ENCODE measurements around the gene COPG1. TPM values are rescaled to one million over a fixed set of nuclear protein-coding genes. Genes with fewer than 3 reads are reported as not detected.
A peak's percentile ranks its signal among the peaks of the same experiment; 100 is the strongest.
"Not testable (repeated sequence)": the region's sequence is repeated elsewhere in the genome, so short reads cannot be mapped to it uniquely, and the experiment has no call there.

Gene COPG1
- total RNA-seq, 4 donors from 2014 or later: 64.6 to 95.8 (median 74.0) TPM

DNA sequence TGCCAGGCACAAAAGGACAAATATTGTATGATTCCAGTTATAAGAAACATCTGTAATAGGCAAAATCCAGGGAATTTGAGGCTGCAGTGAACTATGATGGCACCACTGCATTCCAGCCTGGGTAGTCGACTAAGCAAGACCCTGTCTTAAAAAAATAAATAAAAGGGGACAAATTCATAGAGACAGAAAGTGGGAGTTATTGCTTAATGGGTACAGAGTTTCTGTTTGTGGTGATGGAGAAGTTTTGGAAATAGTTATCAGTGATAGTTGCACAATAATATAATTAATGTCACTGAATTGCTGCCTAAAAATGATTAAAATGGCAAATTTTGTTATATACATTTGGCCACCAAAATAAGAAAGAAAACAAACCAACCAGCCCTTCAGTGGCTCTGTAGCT lies 38.1 kb upstream of the COPG1 start:
- Histone ChIP-seq H3K4me3 (no peak overlapping the region), H3K36me3 (no peaks in the 10 kb centered on the region), H3K9me3 (no peaks in the 10 kb centered on the region), H3K4me1 (peaks cover 0 to 26% (median 15%) of the 10 kb centered on the region in 3 donors), H3K27ac (peak overlapping the region in 3 of 4 donors; percentile 9 to 30 (median 22)), H3K27me3 (peaks cover 2% of the 10 kb centered on the region)
- TF ChIP-seq POLR2A (IDR thresholded peaks at IDR 0.05) (no peak), EP300 (IDR thresholded peaks at IDR 0.05) (no peak), POLR2AphosphoS5 (IDR thresholded peaks at IDR 0.05) (no peak)
- TF ChIP-seq, protein P1, sequence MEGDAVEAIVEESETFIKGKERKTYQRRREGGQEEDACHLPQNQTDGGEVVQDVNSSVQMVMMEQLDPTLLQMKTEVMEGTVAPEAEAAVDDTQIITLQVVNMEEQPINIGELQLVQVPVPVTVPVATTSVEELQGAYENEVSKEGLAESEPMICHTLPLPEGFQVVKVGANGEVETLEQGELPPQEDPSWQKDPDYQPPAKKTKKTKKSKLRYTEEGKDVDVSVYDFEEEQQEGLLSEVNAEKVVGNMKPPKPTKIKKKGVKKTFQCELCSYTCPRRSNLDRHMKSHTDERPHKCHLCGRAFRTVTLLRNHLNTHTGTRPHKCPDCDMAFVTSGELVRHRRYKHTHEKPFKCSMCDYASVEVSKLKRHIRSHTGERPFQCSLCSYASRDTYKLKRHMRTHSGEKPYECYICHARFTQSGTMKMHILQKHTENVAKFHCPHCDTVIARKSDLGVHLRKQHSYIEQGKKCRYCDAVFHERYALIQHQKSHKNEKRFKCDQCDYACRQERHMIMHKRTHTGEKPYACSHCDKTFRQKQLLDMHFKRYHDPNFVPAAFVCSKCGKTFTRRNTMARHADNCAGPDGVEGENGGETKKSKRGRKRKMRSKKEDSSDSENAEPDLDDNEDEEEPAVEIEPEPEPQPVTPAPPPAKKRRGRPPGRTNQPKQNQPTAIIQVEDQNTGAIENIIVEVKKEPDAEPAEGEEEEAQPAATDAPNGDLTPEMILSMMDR (IDR thresholded peaks at IDR 0.05): no peak
- WGBS, 2 donors (ENCODE audit: low coverage in 1 of 2): 50 to 67% methylated on average over 1 of the region's 1 CpG
- peak; percentile 61 for ATAC-seq

DNA sequence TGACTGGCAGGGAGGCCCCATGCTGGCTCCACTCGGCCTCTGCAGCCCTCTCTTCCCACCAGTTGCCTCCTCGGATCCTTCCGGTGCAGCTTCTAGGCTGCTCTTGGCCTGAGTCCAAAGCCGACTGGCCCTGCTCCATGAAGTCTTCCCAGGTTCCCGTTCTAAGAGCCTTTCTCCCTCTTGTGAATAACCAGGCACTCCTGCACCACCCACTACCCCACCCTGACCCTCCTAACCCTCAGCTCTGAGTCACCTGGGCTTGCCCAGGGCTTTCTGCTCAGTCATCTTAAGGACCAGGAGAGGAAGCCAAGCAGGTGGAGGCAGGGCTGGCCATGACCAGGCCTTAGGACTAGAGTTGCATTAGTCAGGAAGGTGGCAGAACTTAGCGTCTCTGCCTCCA lies 37.6 kb upstream of the COPG1 start:
- peak overlapping the region in 3 of 4 donors; percentile 9 to 30 (median 22) for H3K27ac ChIP-seq
- peak; percentile 72 for ATAC-seq
- H3K9me3 ChIP-seq: no peaks in the 10 kb centered on the region

DNA sequence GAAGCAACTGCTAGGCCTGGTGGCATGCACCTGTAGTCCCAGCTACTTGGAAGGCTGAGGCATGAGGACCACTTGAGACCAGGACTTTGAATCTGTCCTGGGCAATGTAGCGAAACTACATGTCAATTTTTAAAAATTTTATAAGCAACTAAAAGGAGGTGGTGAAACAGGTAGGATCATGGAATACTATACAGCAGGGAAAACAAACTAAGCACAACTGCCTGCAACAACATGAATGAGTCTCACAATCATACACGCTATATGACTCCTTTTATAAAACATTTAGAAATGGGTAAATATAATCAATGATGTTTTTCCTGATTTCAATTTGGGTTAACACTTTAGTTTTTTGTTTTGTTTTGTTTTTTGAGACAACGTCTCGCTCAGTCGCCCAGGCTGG lies 36.2 kb upstream of the COPG1 start:
- ATAC-seq: no peak
- Histone ChIP-seq H3K4me3 (no peak overlapping the region), H3K9me3 (no peaks in the 10 kb centered on the region), H3K4me1 (peaks cover 0 to 15% (median 10%) of the 10 kb centered on the region in 3 donors), H3K36me3 (no peaks in the 10 kb centered on the region), H3K27me3 (peaks cover 4% of the 10 kb centered on the region), H3K27ac (no peak overlapping the region)
- no peak for TF ChIP-seq POLR2A (IDR thresholded peaks at IDR 0.05)
- TF ChIP-seq, protein P1 (IDR thresholded peaks at IDR 0.05): no peak
- TF ChIP-seq POLR2AphosphoS5 (IDR thresholded peaks at IDR 0.05): no peak
- TF ChIP-seq EP300 (IDR thresholded peaks at IDR 0.05): no peak
- WGBS, 2 donors (ENCODE audit: low coverage in 1 of 2): 93 to 96% methylated on average over 4 to 5 of the region's 5 CpGs

More for the DNA sequence above, 37.6 kb upstream of the COPG1 start:
- Histone ChIP-seq H3K4me3 (no peak overlapping the region), H3K4me1 (peaks cover 0 to 26% (median 15%) of the 10 kb centered on the region in 3 donors), H3K27me3 (peaks cover 4% of the 10 kb centered on the region), H3K36me3 (no peaks in the 10 kb centered on the region)
- TF ChIP-seq, protein P1 (IDR thresholded peaks at IDR 0.05): no peak
- TF ChIP-seq POLR2AphosphoS5 (IDR thresholded peaks at IDR 0.05): peak; percentile 85
- no peak for TF ChIP-seq POLR2A (IDR thresholded peaks at IDR 0.05)
- TF ChIP-seq EP300 (IDR thresholded peaks at IDR 0.05): no peak
- WGBS, 2 donors (ENCODE audit: low coverage in 1 of 2): 17 to 45% methylated on average over 4 to 6 of the region's 6 CpGs

DNA sequence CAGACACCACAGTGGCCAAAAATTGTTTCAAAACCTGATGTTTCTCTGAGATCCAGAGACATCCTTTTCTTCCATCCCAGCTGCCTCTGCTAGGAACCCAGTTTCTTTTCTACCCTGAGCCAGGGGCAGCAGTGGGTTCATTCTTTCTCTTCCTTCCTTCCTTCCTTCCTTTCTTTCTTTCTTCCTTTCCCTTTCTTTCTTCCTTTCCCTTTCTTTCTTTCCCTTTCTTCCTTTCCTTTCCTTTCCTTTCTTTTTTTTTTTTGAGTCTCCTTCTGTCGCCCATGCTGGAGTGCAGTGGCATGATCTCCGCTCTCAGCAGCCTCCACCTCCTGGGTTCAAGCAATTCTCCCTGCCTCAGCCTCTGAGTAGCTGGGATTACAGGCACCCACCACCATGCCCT lies 30.7 kb upstream of the COPG1 start:
- Histone ChIP-seq H3K36me3 (no peaks in the 10 kb centered on the region), H3K27ac (no peak overlapping the region), H3K4me3 (no peak overlapping the region), H3K9me3 (no peaks in the 10 kb centered on the region), H3K27me3 (peaks cover 4% of the 10 kb centered on the region), H3K4me1 (no peaks in the 10 kb centered on the region)
- 93% methylated on average over 2 of the region's 2 CpGs; no CpG with 5 or more reads in 1 of the 2 donors for WGBS, 2 donors (ENCODE audit: low coverage in 1 of 2)
- no peak for ATAC-seq
- TF ChIP-seq POLR2AphosphoS5 (IDR thresholded peaks at IDR 0.05) (no peak), POLR2A (IDR thresholded peaks at IDR 0.05) (no peak), EP300 (IDR thresholded peaks at IDR 0.05) (no peak)
- TF ChIP-seq, protein P1 (IDR thresholded peaks at IDR 0.05): no peak

DNA sequence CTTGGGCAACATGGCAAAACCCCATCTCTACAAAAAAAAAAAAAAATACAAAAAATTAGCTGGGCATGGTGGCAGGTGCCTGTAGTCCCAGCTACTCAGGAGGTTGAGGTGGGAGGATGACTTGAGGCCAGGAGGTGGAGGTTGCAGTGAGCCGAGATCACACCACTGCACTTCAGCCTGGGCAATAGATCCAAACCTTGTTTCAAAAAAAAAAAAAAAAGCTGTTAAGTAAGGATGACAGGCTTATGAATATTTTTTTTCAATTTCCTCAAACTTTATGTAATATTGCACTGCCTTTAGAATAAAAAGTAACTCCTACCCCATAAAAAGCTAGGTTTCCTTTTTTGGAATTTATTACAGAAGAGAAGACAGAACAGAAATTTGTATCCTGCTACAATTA lies 25.0 kb upstream of the COPG1 start:
- WGBS, 2 donors (ENCODE audit: low coverage in 1 of 2): 43% methylated on average over 1 of the region's 1 CpG; no CpG with 5 or more reads in 1 of the 2 donors
- H3K4me3 ChIP-seq, H3K9me3 ChIP-seq, H3K36me3 ChIP-seq, ATAC-seq, H3K27me3 ChIP-seq: not testable (repeated sequence)
- H3K27ac ChIP-seq: peak overlapping the region; percentile 52 to 89 (median 75)
- peaks cover 2 to 49% (median 24%) of the 10 kb centered on the region in 3 donors for H3K4me1 ChIP-seq
